CD4-positive, alpha-beta T cell treated with Interleukin-4 for 4 hours (primary cell): ENCODE measurements around the gene TAF15.
A peak's percentile ranks its signal among the peaks of the same experiment; 100 is the strongest.

Source experiments
- DNase-seq: peaks from one replicate; pipeline ENCODE4 v3.0.0-alpha.2; 2020

Gene TAF15

GRCh38 chr17:35875072-35875799 lies 66.0 kb downstream of the TAF15 start:
- peak; percentile 39 for DNase-seq

GRCh38 chr17:35875800-35876139 lies 66.5 kb downstream of the TAF15 start:
- no peak for DNase-seq

- no peak for DNase-seq
Measured at GRCh38 chr17:35876534-35876933, 67.2 kb downstream of the TAF15 start.

GRCh38 chr17:35877345-35878029 lies 68.2 kb downstream of the TAF15 start:
- no peak for DNase-seq

GRCh38 chr17:35878361-35878760 lies 69.1 kb downstream of the TAF15 start:
- peak; percentile 36 for DNase-seq

- peak; percentile 89 for DNase-seq
Measured at GRCh38 chr17:35879773-35880654, 70.7 kb downstream of the TAF15 start, which contains the start of gene CCL5. Gene CCL5 (minus strand): TSS chr17:35880360.

- peak; percentile 77 for DNase-seq
Measured at GRCh38 chr17:35889241-35889640, 80.0 kb downstream of the TAF15 start.

- no peak for DNase-seq
Measured at GRCh38 chr17:35889818-35890773, 80.8 kb downstream of the TAF15 start.

- DNase-seq, result peak; percentile 91
Measured at GRCh38 chr17:35890774-35891155, 81.5 kb downstream of the TAF15 start.

GRCh38 chr17:35891269-35891668 lies 82.0 kb downstream of the TAF15 start:
- peak; percentile 32 for DNase-seq

- peak; percentile 86 for DNase-seq
Measured at GRCh38 chr17:35892091-35893035, 83.1 kb downstream of the TAF15 start.

GRCh38 chr17:35893751-35894150 lies 84.5 kb downstream of the TAF15 start:
- DNase-seq, result no peak

- DNase-seq, result no peak
Measured at GRCh38 chr17:35894206-35894605, 84.9 kb downstream of the TAF15 start.

GRCh38 chr17:35895636-35896587 lies 86.6 kb downstream of the TAF15 start:
- peak; percentile 76 for DNase-seq
